ENCODE measurements around the gene KRTAP4-12.

GRCh38 chr17:41096055-41096454 is 27.9 kb downstream of the KRTAP4-12 start:
- TF ChIP-seq, protein P1, sequence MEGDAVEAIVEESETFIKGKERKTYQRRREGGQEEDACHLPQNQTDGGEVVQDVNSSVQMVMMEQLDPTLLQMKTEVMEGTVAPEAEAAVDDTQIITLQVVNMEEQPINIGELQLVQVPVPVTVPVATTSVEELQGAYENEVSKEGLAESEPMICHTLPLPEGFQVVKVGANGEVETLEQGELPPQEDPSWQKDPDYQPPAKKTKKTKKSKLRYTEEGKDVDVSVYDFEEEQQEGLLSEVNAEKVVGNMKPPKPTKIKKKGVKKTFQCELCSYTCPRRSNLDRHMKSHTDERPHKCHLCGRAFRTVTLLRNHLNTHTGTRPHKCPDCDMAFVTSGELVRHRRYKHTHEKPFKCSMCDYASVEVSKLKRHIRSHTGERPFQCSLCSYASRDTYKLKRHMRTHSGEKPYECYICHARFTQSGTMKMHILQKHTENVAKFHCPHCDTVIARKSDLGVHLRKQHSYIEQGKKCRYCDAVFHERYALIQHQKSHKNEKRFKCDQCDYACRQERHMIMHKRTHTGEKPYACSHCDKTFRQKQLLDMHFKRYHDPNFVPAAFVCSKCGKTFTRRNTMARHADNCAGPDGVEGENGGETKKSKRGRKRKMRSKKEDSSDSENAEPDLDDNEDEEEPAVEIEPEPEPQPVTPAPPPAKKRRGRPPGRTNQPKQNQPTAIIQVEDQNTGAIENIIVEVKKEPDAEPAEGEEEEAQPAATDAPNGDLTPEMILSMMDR (IDR thresholded peaks at IDR 0.05; ENCODE audit: poor library complexity): no peak
- TF ChIP-seq EZH2 (IDR thresholded peaks at IDR 0.05; ENCODE audit: borderline replicate concordance): no peak
